HepG2 (cell line): Measurements from ENCODE around the gene GPR89A. TPM values are rescaled to one million over a fixed set of nuclear protein-coding genes. Genes with fewer than 3 reads are reported as not detected.
A peak's percentile ranks its signal among the peaks of the same experiment; 100 is the strongest.

Source experiments
- AGO2 ChIP-seq: fragments of 200-400 bp; formaldehyde crosslinking; optimal IDR thresholded peaks from 2 replicates; pipeline ENCODE3; 2017; ENCODE audit warnings: mild to moderate bottlenecking, low read depth, low read length, moderate library complexity
- CCDC6 ChIP-seq: sonication (generic); formaldehyde crosslinking; IDR thresholded peaks from 2 replicates; pipeline ENCODE4 v1.8.1; 2022; ENCODE audit warnings: mild to moderate bottlenecking, missing genetic modification reagents, moderate library complexity
- CSRNP2 ChIP-seq: sonication (generic); formaldehyde crosslinking; conservative IDR thresholded peaks from 2 replicates; pipeline ENCODE4 v1.8.0; 2022; ENCODE audit warnings: low read depth, missing genetic modification reagents
- DBP ChIP-seq: sonication (generic); formaldehyde crosslinking; IDR thresholded peaks from 2 replicates; pipeline ENCODE4 v1.4.0; 2020; ENCODE audit warnings: missing genetic modification reagents; ENCODE audit errors: not compliant biosample characterization
- DMTF1 ChIP-seq: sonication (generic); formaldehyde crosslinking; IDR thresholded peaks from 2 replicates; pipeline ENCODE4 v1.4.0; 2020; ENCODE audit warnings: mild to moderate bottlenecking, missing genetic modification reagents
- DNMT1 ChIP-seq: sonication (generic); formaldehyde crosslinking; IDR thresholded peaks from 2 replicates; pipeline ENCODE4 v1.5.1; 2020; ENCODE audit warnings: mild to moderate bottlenecking, missing genetic modification reagents
- DR1 ChIP-seq: sonication (generic); formaldehyde crosslinking; IDR thresholded peaks from 2 replicates; pipeline ENCODE4 v1.8.0; 2021; ENCODE audit warnings: mild to moderate bottlenecking, missing genetic modification reagents, inconsistent platforms
- ETV5 ChIP-seq: IDR thresholded peaks from 2 replicates; pipeline ENCODE4 v1.6.1; 2018; ENCODE audit warnings: missing biosample characterization, missing genetic modification reagents, inconsistent platforms, borderline replicate concordance
- MATR3 ChIP-seq: sonication (generic); formaldehyde crosslinking; IDR thresholded peaks from 2 replicates; pipeline ENCODE4 v1.4.0; 2020; ENCODE audit warnings: missing genetic modification reagents
- MAX ChIP-seq: IDR thresholded peaks from 2 replicates; pipeline ENCODE4 v1.6.1; 2012; ENCODE audit warnings: inconsistent platforms
- NCOA5 ChIP-seq: sonication (generic); formaldehyde crosslinking; IDR thresholded peaks from 2 replicates; pipeline ENCODE4 v1.4.0; 2020; ENCODE audit warnings: missing genetic modification reagents
- NFE2 ChIP-seq: sonication (generic); formaldehyde crosslinking; IDR thresholded peaks from 2 replicates; pipeline ENCODE4 v1.4.0; 2020; ENCODE audit warnings: missing genetic modification reagents
- PRPF4 ChIP-seq: fragments of 200-400 bp; formaldehyde crosslinking; IDR thresholded peaks from 2 replicates; pipeline ENCODE4 v1.6.1; 2016; ENCODE audit warnings: low read length, low read depth; ENCODE audit not compliant: poor library complexity, severe bottlenecking
- RARA ChIP-seq: IDR thresholded peaks from 2 replicates; pipeline ENCODE4 v1.6.1; 2016; ENCODE audit warnings: missing genetic modification reagents, missing compliant biosample characterization
- RELA ChIP-seq: sonication (generic); formaldehyde crosslinking; IDR thresholded peaks from 2 replicates; pipeline ENCODE4 v1.4.0; 2020; ENCODE audit warnings: missing genetic modification reagents
- RERE ChIP-seq: IDR thresholded peaks from 2 replicates; pipeline ENCODE4 v1.6.1; 2016; ENCODE audit warnings: low read depth, missing genetic modification reagents, missing compliant biosample characterization
- TCF7 ChIP-seq: sonication (generic); IDR thresholded peaks from 2 replicates; pipeline ENCODE4 v1.6.1; 2016; ENCODE audit warnings: antibody characterized with exemption, low read depth
- ZNF772 ChIP-seq: sonication (generic); formaldehyde crosslinking; IDR thresholded peaks from 2 replicates; pipeline ENCODE4 v1.5.0; 2020; ENCODE audit warnings: mild to moderate bottlenecking, missing genetic modification reagents
- polyA plus RNA-seq, 8 experiments: library from polyadenylated mRNA; depleted of rRNA in 3 of 8; stranded (reverse) in 7 of 8; unstranded in 1 of 8; fragments of >200 nt; fragmentation: Illumina TruSeq in 4 of 8; extraction: Trizol in 4 of 8; gene quantifications; 2 replicates each; pipeline versions ENCODE4 v1.2.1 to v1.2.3, GENCODE V29; 2011 to 2016; ENCODE audit warnings: low read depth in 4 of 8, missing spikeins in 1 of 8, mixed read lengths in 1 of 8; ENCODE audit not compliant: insufficient read depth in 1 of 8
- total RNA-seq, 5 experiments: library from RNA; depleted of rRNA; stranded (reverse); fragments of >200 nt; fragmentation: Illumina TruSeq; extraction: Trizol; gene quantifications; 2 replicates each; pipeline ENCODE4 v1.2.3, GENCODE V29; 2016; ENCODE audit warnings: low read depth in 1 of 5

Gene GPR89A
- total and polyA plus RNA-seq, 2 of the 13 experiments (the other 11 are each of a cell fraction or from before 2014, with no cell fraction given): 23.4 to 32.6 TPM

- TF ChIP-seq RERE (CRISPR knock-in tag) (no peak), NCOA5 (CRISPR knock-in tag) (no peak), RELA (CRISPR knock-in tag) (peak; percentile 42; the same call in 1 of the 2 replicates), DNMT1 (CRISPR knock-in tag) (no peak), MAX (peak; percentile 91), DBP (no peak), ETV5 (CRISPR knock-in tag) (no peak), CCDC6 (0 out of 2 replicates have a peak, but pooled peaks have one; percentile 37), DMTF1 (CRISPR knock-in tag) (no peak), RARA (CRISPR knock-in tag) (peak; percentile 49), TCF7 (no peak), PRPF4 (no peak), MATR3 (CRISPR knock-in tag) (no peak), CSRNP2 (CRISPR knock-in tag) (no peak), NFE2 (no peak), ZNF772 (CRISPR knock-in tag) (0 out of 2 replicates have a peak, but pooled peaks have one; percentile 50), AGO2 (no peak), DR1 (CRISPR knock-in tag) (no peak; the same call in 1 of the 2 replicates)
These were observed 106.8 kb downstream of the GPR89A start (continued) for GRCh38 chr1:145714524-145715111.
